Measurements from ENCODE around the gene ZRANB1. TPM values are rescaled to one million over a fixed set of nuclear protein-coding genes. Genes with fewer than 3 reads are reported as not detected.

The ZRANB1 gene
- total and polyA plus RNA-seq, 2 of the 4 experiments (the other 2 are of a cell fraction), result 11.2 to 24.7 TPM

GRCh38 chr10:124996854-124997215, 54.9 kb downstream of the ZRANB1 start:
- no peak overlapping the region for H3K27ac ChIP-seq (ENCODE audit: insufficient read depth, low read length)
- DNase-seq, result no peak
- intact Hi-C loops (cut with micrococcal nuclease) (loop anchor here (5.0 to 10.0 kb wide), 2 partner anchors 160 to 718 kb away; partner anchors contain the start of gene EDRF1), dilution Hi-C loops (cut with HindIII; ENCODE audit: low sequenced_read_pairs, unreplicated experiment) (no loop called here), in situ Hi-C loops (cut with MboI; ENCODE audit: low sequenced_read_pairs) (loop anchor here (25.0 kb wide), 1 partner anchor 460 kb away; no protein-coding TSS in a partner anchor)
- peaks cover 69% of the 10 kb centered on the region for H3K36me3 ChIP-seq (ENCODE audit: control insufficient read depth, insufficient read depth, low read length)
- 80% methylated on average over 3 of the region's 17 CpGs; no CpG with 5 or more reads in 1 of the 2 experiments for WGBS, 2 experiments (ENCODE audit: extremely low coverage in 2 of 2, insufficient read length in 1 of 2)
- H2AK5ac ChIP-seq (ENCODE audit: low read depth, low read length), result no peak overlapping the region
- peaks cover 29% of the 10 kb centered on the region for H3K4me1 ChIP-seq (ENCODE audit: control insufficient read depth, insufficient read depth, low read length)
- no peak overlapping the region for H3K9ac ChIP-seq (ENCODE audit: low read depth, low read length)
- H2AK9ac ChIP-seq (replicated peaks; ENCODE audit: low read depth, low read length, poor library complexity), result no peak overlapping the region
- H3K18ac ChIP-seq (ENCODE audit: low read depth, low read length), result no peak overlapping the region
- no TSS peak for BruUV-seq (replicated peaks)
- H3K23ac ChIP-seq (ENCODE audit: low read depth, low read length), result no peak overlapping the region
- H4K20me1 ChIP-seq (ENCODE audit: insufficient read depth, low read length), result peaks cover 42% of the 10 kb centered on the region
- no peak for TF ChIP-seq USF2 (IDR thresholded peaks at IDR 0.05; ENCODE audit: low read depth, low read length)
- no peak for TF ChIP-seq RAD21 (IDR thresholded peaks at IDR 0.05; ENCODE audit: low read length)
- TF ChIP-seq MAFK (IDR thresholded peaks at IDR 0.05; ENCODE audit: low read depth, low read length), result no peak
- TF ChIP-seq CHD1 (IDR thresholded peaks at IDR 0.05; ENCODE audit: low read depth, low read length), result no peak
- no peak for TF ChIP-seq NFE2L2 (IDR thresholded peaks at IDR 0.05; ENCODE audit: low read depth, low read length)
- no peak for TF ChIP-seq SMC3 (IDR thresholded peaks at IDR 0.05; ENCODE audit: low read depth, low read length)
- no peak for TF ChIP-seq CTCF (conservative IDR thresholded peaks at IDR 0.05; ENCODE audit: low read depth, low read length)
- no peak for TF ChIP-seq FOS (IDR thresholded peaks at IDR 0.05; ENCODE audit: low read depth, low read length)
- TF ChIP-seq ELK1 (IDR thresholded peaks at IDR 0.05; ENCODE audit: borderline replicate concordance, low read depth, low read length), result no peak
- no peak for TF ChIP-seq RCOR1 (IDR thresholded peaks at IDR 0.05; ENCODE audit: insufficient replicate concordance, low read length)
- TF ChIP-seq MAZ (IDR thresholded peaks at IDR 0.05; ENCODE audit: borderline replicate concordance, low read depth, low read length), result no peak
- no peak for TF ChIP-seq MXI1 (IDR thresholded peaks at IDR 0.05; ENCODE audit: borderline replicate concordance, low read depth, low read length)
- no peak for TF ChIP-seq BHLHE40 (IDR thresholded peaks at IDR 0.05; ENCODE audit: low read depth, low read length)
- no peak for TF ChIP-seq POLR2A (IDR thresholded peaks at IDR 0.05; ENCODE audit: low read depth, low read length)
- no peak for TF ChIP-seq RFX5 (IDR thresholded peaks at IDR 0.05; ENCODE audit: low read depth, low read length)
- TF ChIP-seq CEBPB (IDR thresholded peaks at IDR 0.05; ENCODE audit: low read depth, low read length), result no peak
- no peak overlapping the region for H2AFZ ChIP-seq (replicated peaks; ENCODE audit: low read length, poor library complexity)
- no peaks in the 10 kb centered on the region for H3K27me3 ChIP-seq (ENCODE audit: control insufficient read depth, insufficient read depth, low read length)
- ChIA-PET CTCF (no interaction called here), POLR2A (ENCODE audit: unreplicated experiment) (no interaction called here)
- no peak overlapping the region for H3K4me3 ChIP-seq (ENCODE audit: insufficient read depth, low read depth, low read length)
- H3K9me1 ChIP-seq (ENCODE audit: insufficient read depth, low read length), result peaks cover 18% of the 10 kb centered on the region
- peaks cover 18 to 66% of the 10 kb centered on the region in 2 experiments; a peak in 3 of 4 replicates for H3K79me1 ChIP-seq (ENCODE audit: low read depth in 1 of 2, low read length in 2 of 2)
- H3K14ac ChIP-seq (replicated peaks; ENCODE audit: low read depth, low read length), result no peak overlapping the region
- no peak overlapping the region for H2BK5ac ChIP-seq (ENCODE audit: low read depth, low read length, poor library complexity, severe bottlenecking)
- no peak overlapping the region for H4K8ac ChIP-seq (ENCODE audit: low read depth in 2 of 2, low read length in 2 of 2)
- H3K4me2 ChIP-seq (ENCODE audit: low read depth, low read length), result no peak overlapping the region
- no peak overlapping the region for H4K91ac ChIP-seq (ENCODE audit: insufficient read depth, low read depth, low read length)
- no peak overlapping the region for H2BK15ac ChIP-seq (ENCODE audit: low read depth, low read length)
- no peaks in the 10 kb centered on the region for H3K9me3 ChIP-seq (ENCODE audit: control insufficient read depth, insufficient read depth, low read length)
- H2BK20ac ChIP-seq (ENCODE audit: low read depth, low read length), result no peak overlapping the region
- H2BK120ac ChIP-seq (ENCODE audit: low read depth, low read length), result no peak overlapping the region
- H3K56ac ChIP-seq (ENCODE audit: extremely low read depth, insufficient read depth, low read length), result no peak overlapping the region
- ATAC-seq (ENCODE audit: low read depth), result no peak
- no peak overlapping the region for H4K5ac ChIP-seq (ENCODE audit: low read depth, low read length)
- H3K4ac ChIP-seq (ENCODE audit: low read depth, low read length), result no peak overlapping the region

All from IMR-90 (cell line).